Measurements from ENCODE around the gene KIF11. TPM values are rescaled to one million over a fixed set of nuclear protein-coding genes. Genes with fewer than 3 reads are reported as not detected.

KIF11 gene
- total and polyA plus RNA-seq, 9 of the 15 experiments (the other 6 are each of a cell fraction or from before 2014, with no cell fraction given) = 11.3 to 54.4 (median 29.2) TPM

DNA sequence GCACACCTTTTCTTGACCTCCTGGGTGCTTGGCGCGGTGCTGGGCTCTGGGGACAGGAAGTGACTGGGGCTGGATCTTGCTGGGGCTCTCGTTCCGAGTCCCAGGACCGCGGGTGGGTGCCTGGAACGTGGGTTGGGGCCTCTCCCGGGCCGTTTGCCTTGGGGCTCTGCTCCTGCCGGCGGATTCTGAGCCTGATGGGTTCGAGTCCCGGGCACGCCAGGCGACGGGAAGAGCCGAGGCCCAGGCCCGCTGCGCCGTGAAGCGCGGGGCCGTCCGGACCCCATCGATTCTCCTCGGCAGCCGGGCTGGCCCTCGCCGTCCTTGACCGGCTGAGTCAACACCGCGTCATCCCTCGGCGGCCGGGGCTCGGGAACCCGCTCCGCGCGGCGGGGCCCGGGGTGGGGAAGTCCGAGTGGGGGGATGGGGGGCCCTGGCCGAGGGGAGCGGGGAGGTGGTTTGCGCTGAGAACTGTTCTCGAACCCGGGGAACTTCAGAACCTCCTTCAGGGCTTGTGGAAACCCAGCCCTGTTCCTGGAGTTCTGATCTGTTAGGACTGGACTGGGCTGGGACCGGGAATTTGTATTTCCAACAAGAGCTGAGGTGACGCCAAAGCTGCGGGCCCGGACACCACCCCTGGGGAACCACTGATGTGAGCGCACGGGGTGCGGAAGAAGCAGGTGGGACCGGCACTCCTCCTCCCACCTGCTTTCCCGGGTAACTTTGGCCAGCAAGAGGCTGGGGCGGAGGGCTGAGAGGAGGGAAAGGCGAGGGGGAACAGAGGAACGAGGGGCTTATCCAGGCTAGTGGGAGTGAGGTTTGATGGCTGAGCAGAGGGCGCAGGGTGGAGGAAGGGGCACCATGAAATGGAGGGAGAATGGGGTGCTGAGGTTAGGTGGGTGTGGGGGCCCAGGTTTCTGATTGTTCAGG lies 103.0 kb downstream of the KIF11 start (continued):
- TF ChIP-seq TAF1 (IDR thresholded peaks at IDR 0.05; ENCODE audit: control insufficient read depth, extremely low read depth, insufficient read depth, low read length, severe bottlenecking) = peak; percentile 10
- no peak for TF ChIP-seq POLR2H (tag; IDR thresholded peaks at IDR 0.05; ENCODE audit: low read depth)
- no peak for TF ChIP-seq RBM14 (IDR thresholded peaks at IDR 0.05; ENCODE audit: borderline replicate concordance, insufficient read depth, low read depth, low read length)
- TF ChIP-seq PHB (CRISPR knock-in tag; IDR thresholded peaks at IDR 0.05) = no peak
- TF ChIP-seq, protein P1, sequence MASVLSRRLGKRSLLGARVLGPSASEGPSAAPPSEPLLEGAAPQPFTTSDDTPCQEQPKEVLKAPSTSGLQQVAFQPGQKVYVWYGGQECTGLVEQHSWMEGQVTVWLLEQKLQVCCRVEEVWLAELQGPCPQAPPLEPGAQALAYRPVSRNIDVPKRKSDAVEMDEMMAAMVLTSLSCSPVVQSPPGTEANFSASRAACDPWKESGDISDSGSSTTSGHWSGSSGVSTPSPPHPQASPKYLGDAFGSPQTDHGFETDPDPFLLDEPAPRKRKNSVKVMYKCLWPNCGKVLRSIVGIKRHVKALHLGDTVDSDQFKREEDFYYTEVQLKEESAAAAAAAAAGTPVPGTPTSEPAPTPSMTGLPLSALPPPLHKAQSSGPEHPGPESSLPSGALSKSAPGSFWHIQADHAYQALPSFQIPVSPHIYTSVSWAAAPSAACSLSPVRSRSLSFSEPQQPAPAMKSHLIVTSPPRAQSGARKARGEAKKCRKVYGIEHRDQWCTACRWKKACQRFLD (CRISPR knock-in tag; IDR thresholded peaks at IDR 0.05) = no peak; the same call in 1 of the 2 replicates
- no peak for TF ChIP-seq ZNF134 (CRISPR knock-in tag; conservative IDR thresholded peaks at IDR 0.05)
- no peak for TF ChIP-seq NR2C2 (CRISPR knock-in tag; IDR thresholded peaks at IDR 0.05)
- TF ChIP-seq NR2C2 (tag; IDR thresholded peaks at IDR 0.05) = 0 out of 2 replicates have a peak, but pooled peaks have one; percentile 3
- no peak for TF ChIP-seq TEAD2 (tag; IDR thresholded peaks at IDR 0.05)
- no peak for TF ChIP-seq ZNF347 (CRISPR knock-in tag; IDR thresholded peaks at IDR 0.05; ENCODE audit: low read depth)
- no peak for TF ChIP-seq ZNF695 (CRISPR knock-in tag; IDR thresholded peaks at IDR 0.05)
- no peak for TF ChIP-seq ZNF146 (CRISPR knock-in tag; IDR thresholded peaks at IDR 0.05; ENCODE audit: unreplicated experiment)
- no peak for TF ChIP-seq HDAC2 (IDR thresholded peaks at IDR 0.05)
- TF ChIP-seq ZNF77 (CRISPR knock-in tag; IDR thresholded peaks at IDR 0.05) = no peak
- no peak for TF ChIP-seq C11orf30 (IDR thresholded peaks at IDR 0.05; ENCODE audit: low read depth)
- TF ChIP-seq MTA1 (IDR thresholded peaks at IDR 0.05; ENCODE audit: borderline replicate concordance) = no peak
- TF ChIP-seq, protein P2, sequence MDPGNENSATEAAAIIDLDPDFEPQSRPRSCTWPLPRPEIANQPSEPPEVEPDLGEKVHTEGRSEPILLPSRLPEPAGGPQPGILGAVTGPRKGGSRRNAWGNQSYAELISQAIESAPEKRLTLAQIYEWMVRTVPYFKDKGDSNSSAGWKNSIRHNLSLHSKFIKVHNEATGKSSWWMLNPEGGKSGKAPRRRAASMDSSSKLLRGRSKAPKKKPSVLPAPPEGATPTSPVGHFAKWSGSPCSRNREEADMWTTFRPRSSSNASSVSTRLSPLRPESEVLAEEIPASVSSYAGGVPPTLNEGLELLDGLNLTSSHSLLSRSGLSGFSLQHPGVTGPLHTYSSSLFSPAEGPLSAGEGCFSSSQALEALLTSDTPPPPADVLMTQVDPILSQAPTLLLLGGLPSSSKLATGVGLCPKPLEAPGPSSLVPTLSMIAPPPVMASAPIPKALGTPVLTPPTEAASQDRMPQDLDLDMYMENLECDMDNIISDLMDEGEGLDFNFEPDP (CRISPR knock-in tag; IDR thresholded peaks at IDR 0.05) = no peak
- no peak for TF ChIP-seq ARNT (IDR thresholded peaks at IDR 0.05)
- no peak for TF ChIP-seq ZNF12 (CRISPR knock-in tag; IDR thresholded peaks at IDR 0.05)
- TF ChIP-seq ZFPM2 (CRISPR knock-in tag; IDR thresholded peaks at IDR 0.05) = peak; percentile 48; the same call in 1 of the 2 replicates
- no peak for TF ChIP-seq ZNF184 (CRISPR knock-in tag; IDR thresholded peaks at IDR 0.05)
- TF ChIP-seq GTF2F1 (IDR thresholded peaks at IDR 0.05; ENCODE audit: low read depth, low read length) = no peak
- TF ChIP-seq KLF13 (tag; IDR thresholded peaks at IDR 0.05; ENCODE audit: borderline replicate concordance, low read depth) = no peak
- TF ChIP-seq SP1 (CRISPR knock-in tag; IDR thresholded peaks at IDR 0.05) = no peak
- TF ChIP-seq SPI1 (IDR thresholded peaks at IDR 0.05; ENCODE audit: borderline replicate concordance, low read depth, low read length) = 0 out of 2 replicates have a peak, but pooled peaks have one; percentile 3
- TF ChIP-seq FIP1L1 (IDR thresholded peaks at IDR 0.05; ENCODE audit: low read depth, low read length, poor library complexity, severe bottlenecking) = no peak

Measured in K562 (cell line).